Nephron (organoid): ENCODE data around the gene AK8.

ENCODE experiments used
- H3K27ac Mint-ChIP-seq, 3 experiments: 2 replicates each; pipeline ENCODE4 v1.8.0; 2020; ENCODE audit warnings: mixed read lengths in 3 of 3, mild to moderate bottlenecking in 2 of 3, moderate library complexity in 1 of 3
- H3K27me3 Mint-ChIP-seq: 2 replicates; pipeline ENCODE4 v1.8.0; 2021; ENCODE audit warnings: low read depth, mild to moderate bottlenecking, moderate library complexity, mixed read lengths
- H3K36me3 Mint-ChIP-seq: 2 replicates; pipeline ENCODE4 v1.8.0; 2020; ENCODE audit warnings: low read depth, mixed read lengths
- H3K4me1 Mint-ChIP-seq: 2 replicates; pipeline ENCODE4 v1.8.0; 2020; ENCODE audit warnings: mixed read lengths
- H3K4me3 Mint-ChIP-seq, 3 experiments: 2 replicates each; pipeline ENCODE4 v1.8.0; 2020; ENCODE audit warnings: mild to moderate bottlenecking in 3 of 3, mixed read lengths in 3 of 3, moderate library complexity in 2 of 3
- H3K9me3 Mint-ChIP-seq: 2 replicates; pipeline ENCODE4 v1.8.0; 2020; ENCODE audit warnings: mixed read lengths
- TF ChIP-seq, protein P1 (sequence below), 3 experiments: fragments of 200-600 bp; sonication (generic); IDR thresholded peaks; one replicate each; pipeline ENCODE4 v1.5.0; 2021; ENCODE audit warnings: antibody characterized with exemption in 3 of 3; ENCODE audit not compliant: unreplicated experiment in 3 of 3

The AK8 gene

DNA sequence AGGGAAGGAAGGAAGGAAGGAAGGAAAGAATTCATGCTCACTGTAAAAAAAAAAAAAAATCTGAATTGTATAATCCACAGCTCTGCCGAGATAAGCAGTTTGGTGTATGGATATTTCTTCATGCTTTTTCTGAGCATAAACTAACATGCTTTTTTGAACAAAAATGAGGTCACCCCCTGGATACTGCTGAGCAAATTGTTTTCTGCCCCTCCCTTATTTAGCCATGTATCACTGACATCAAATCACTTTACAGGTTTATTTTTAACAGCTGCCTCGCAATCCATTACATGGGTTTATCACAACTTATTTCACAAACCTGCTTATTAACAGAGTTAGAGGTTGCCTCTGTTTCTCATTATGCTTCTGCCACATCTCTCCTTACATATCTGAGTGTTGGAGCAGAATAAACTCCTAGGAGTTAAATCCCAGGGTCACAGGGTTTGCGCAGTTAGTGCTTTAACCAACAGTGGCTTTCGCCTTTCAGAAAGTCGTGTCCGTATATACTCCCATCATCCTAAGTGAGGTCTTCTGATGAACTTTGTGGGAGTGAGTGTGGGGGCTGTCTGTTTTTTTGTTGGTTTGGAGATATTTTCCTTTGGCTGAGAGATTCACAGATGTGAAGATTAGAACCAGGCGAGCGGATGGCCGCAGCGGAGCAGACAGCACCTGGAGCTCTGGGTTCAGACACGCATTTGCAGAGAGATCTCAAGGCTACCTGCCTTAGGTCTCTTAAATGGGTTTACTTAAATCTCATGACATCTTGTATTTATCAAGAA lies 57.7 kb downstream of the AK8 start:
- no peak overlapping the region for H3K27ac Mint-ChIP-seq
- H3K4me1 Mint-ChIP-seq = no peaks in the 10 kb centered on the region
- H3K27me3 Mint-ChIP-seq = peaks cover 13% of the 10 kb centered on the region

GRCh38 chr9:132818588-132818987 lies 59.5 kb downstream of the AK8 start:
- TF ChIP-seq, protein P1, sequence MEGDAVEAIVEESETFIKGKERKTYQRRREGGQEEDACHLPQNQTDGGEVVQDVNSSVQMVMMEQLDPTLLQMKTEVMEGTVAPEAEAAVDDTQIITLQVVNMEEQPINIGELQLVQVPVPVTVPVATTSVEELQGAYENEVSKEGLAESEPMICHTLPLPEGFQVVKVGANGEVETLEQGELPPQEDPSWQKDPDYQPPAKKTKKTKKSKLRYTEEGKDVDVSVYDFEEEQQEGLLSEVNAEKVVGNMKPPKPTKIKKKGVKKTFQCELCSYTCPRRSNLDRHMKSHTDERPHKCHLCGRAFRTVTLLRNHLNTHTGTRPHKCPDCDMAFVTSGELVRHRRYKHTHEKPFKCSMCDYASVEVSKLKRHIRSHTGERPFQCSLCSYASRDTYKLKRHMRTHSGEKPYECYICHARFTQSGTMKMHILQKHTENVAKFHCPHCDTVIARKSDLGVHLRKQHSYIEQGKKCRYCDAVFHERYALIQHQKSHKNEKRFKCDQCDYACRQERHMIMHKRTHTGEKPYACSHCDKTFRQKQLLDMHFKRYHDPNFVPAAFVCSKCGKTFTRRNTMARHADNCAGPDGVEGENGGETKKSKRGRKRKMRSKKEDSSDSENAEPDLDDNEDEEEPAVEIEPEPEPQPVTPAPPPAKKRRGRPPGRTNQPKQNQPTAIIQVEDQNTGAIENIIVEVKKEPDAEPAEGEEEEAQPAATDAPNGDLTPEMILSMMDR (IDR thresholded peaks at IDR 0.05; ENCODE audit: unreplicated experiment in 3 of 3) = no peak
- H3K9me3 Mint-ChIP-seq = peaks cover 11% of the 10 kb centered on the region
- H3K27me3 Mint-ChIP-seq = peaks cover 13% of the 10 kb centered on the region
- no peak overlapping the region for H3K4me3 Mint-ChIP-seq
- no peak overlapping the region for H3K27ac Mint-ChIP-seq
- H3K4me1 Mint-ChIP-seq = no peaks in the 10 kb centered on the region
- H3K36me3 Mint-ChIP-seq = peaks cover 10% of the 10 kb centered on the region

More for the DNA sequence above, 57.7 kb downstream of the AK8 start:
- peaks cover 11% of the 10 kb centered on the region for H3K9me3 Mint-ChIP-seq
- H3K4me3 Mint-ChIP-seq = no peak overlapping the region
- TF ChIP-seq, protein P1 (IDR thresholded peaks at IDR 0.05; ENCODE audit: unreplicated experiment in 3 of 3) = no peak
- peaks cover 10% of the 10 kb centered on the region for H3K36me3 Mint-ChIP-seq

GRCh38 chr9:132814937-132815336 lies 63.1 kb downstream of the AK8 start:
- Mint-ChIP-seq H3K27me3 (peaks cover 8% of the 10 kb centered on the region), H3K9me3 (peaks cover 13% of the 10 kb centered on the region), H3K4me1 (no peaks in the 10 kb centered on the region), H3K36me3 (peaks cover 10% of the 10 kb centered on the region), H3K27ac (no peak overlapping the region), H3K4me3 (no peak overlapping the region)
- TF ChIP-seq, protein P1 (IDR thresholded peaks at IDR 0.05; ENCODE audit: unreplicated experiment in 3 of 3) = no peak

- peaks cover 17% of the 10 kb centered on the region for H3K27me3 Mint-ChIP-seq
- H3K4me1 Mint-ChIP-seq = no peaks in the 10 kb centered on the region
Observed at GRCh38 chr9:132813115-132813771, 64.8 kb downstream of the AK8 start.

DNA sequence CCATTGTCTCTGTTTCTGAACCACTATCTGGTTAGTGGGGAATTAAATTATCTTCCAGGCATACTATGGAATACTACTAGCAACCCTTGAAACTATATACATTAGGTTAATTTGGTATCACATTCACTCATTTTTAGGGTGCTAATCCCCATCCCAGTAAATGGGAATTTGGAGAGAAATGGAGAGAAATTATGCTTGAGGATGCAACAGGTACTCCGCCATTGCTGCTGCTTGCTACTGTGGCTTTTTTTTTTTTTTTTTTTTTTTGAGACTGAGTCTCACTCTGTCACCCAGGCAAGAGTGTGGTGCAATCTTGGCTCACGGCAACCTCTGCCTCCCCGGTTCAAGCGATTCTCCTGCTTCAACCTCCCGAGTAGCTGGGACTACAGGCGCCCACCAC lies 66.1 kb downstream of the AK8 start:
- Mint-ChIP-seq H3K27ac (no peak overlapping the region), H3K4me3 (no peak overlapping the region), H3K9me3 (peaks cover 5% of the 10 kb centered on the region), H3K27me3 (peaks cover 19% of the 10 kb centered on the region), H3K36me3 (peaks cover 3% of the 10 kb centered on the region), H3K4me1 (peaks cover 8% of the 10 kb centered on the region)
- TF ChIP-seq, protein P1 (IDR thresholded peaks at IDR 0.05; ENCODE audit: unreplicated experiment in 3 of 3) = no peak

More at GRCh38 chr9:132813115-132813771, 64.8 kb downstream of the AK8 start:
- no peak overlapping the region for H3K4me3 Mint-ChIP-seq
- H3K36me3 Mint-ChIP-seq = peaks cover 10% of the 10 kb centered on the region
- TF ChIP-seq, protein P1 (IDR thresholded peaks at IDR 0.05; ENCODE audit: unreplicated experiment in 3 of 3) = no peak
- no peak overlapping the region for H3K27ac Mint-ChIP-seq
- H3K9me3 Mint-ChIP-seq = peaks cover 13% of the 10 kb centered on the region
